ENCODE results near the gene CSNK1A1. TPM values are rescaled to one million over a fixed set of nuclear protein-coding genes. Genes with fewer than 3 reads are reported as not detected.

CSNK1A1 gene
- total and polyA plus RNA-seq, 4 donors = 43.0 to 108 (median 78.2) TPM

GRCh38 chr5:149567226-149567625 is 16.0 kb upstream of the CSNK1A1 start:
- Histone ChIP-seq H3K9ac (ENCODE audit: low read depth in 1 of 2, low read length in 2 of 2) (no peak overlapping the region), H3K4me1 (ENCODE audit: control insufficient read depth in 4 of 4, insufficient read depth in 4 of 4, low read length in 3 of 4) (peaks cover 0 to 10% (median 4%) of the 10 kb centered on the region in 4 donors), H3K27ac (ENCODE audit: low read depth in 1 of 2, low read length in 2 of 2) (no peak overlapping the region), H3K36me3 (ENCODE audit: control insufficient read depth in 4 of 4, insufficient read depth in 3 of 4, low read depth in 1 of 4, low read length in 3 of 4) (no peaks in the 10 kb centered on the region), H3K4me3 (ENCODE audit: low read depth in 1 of 3, low read length in 3 of 3) (no peak overlapping the region), H3K9me3 (ENCODE audit: control insufficient read depth in 4 of 4, low read length in 3 of 4) (no peaks in the 10 kb centered on the region), H3K27me3 (ENCODE audit: control insufficient read depth in 4 of 4, insufficient read depth in 4 of 4, low read length in 3 of 4) (no peaks in the 10 kb centered on the region)
- 85% methylated on average over 1 of the region's 1 CpG for WGBS
- no peak for TF ChIP-seq NR2F2 (IDR thresholded peaks at IDR 0.05)
- TF ChIP-seq TAF1 (conservative IDR thresholded peaks at IDR 0.05) = no peak
- no peak for TF ChIP-seq GABPA (IDR thresholded peaks at IDR 0.05 in 1 of 2, conservative IDR thresholded peaks at IDR 0.05 in 1 of 2)
- no peak for TF ChIP-seq SP1 (IDR thresholded peaks at IDR 0.05)
- no peak for TF ChIP-seq EGR1 (IDR thresholded peaks at IDR 0.05; ENCODE audit: low read depth in 2 of 2)
- no peak for TF ChIP-seq REST (IDR thresholded peaks at IDR 0.05)
- no peak for TF ChIP-seq YY1 (IDR thresholded peaks at IDR 0.05)
- no peak for TF ChIP-seq RAD21 (IDR thresholded peaks at IDR 0.05)
- no peak for TF ChIP-seq JUND (IDR thresholded peaks at IDR 0.05)
- TF ChIP-seq FOXA1 (IDR thresholded peaks at IDR 0.05) = no peak
- no peak for TF ChIP-seq ATF3 (IDR thresholded peaks at IDR 0.05)
- no peak for TF ChIP-seq CTCF (IDR thresholded peaks at IDR 0.05; ENCODE audit: low read depth, low read length, missing input control)
- no peak for TF ChIP-seq ZBTB33 (IDR thresholded peaks at IDR 0.05)
- TF ChIP-seq FOXA2 (IDR thresholded peaks at IDR 0.05) = no peak
- no peak for TF ChIP-seq HNF4G (IDR thresholded peaks at IDR 0.05)
- no peak for TF ChIP-seq MAX (IDR thresholded peaks at IDR 0.05)
- TF ChIP-seq HNF4A (conservative IDR thresholded peaks at IDR 0.05) = no peak
- no peak for TF ChIP-seq RXRA (IDR thresholded peaks at IDR 0.05)
- no peak for DNase-seq (ENCODE audit: low spot score)

Data from liver (tissue), 9 donors.